DMS 273 (cell line): Measurements from ENCODE around the gene IGSF9B.

Experiments
- DNase-seq: peaks from one replicate; lab custom pipeline; 2025; ENCODE audit not compliant: unreplicated experiment; lab: John Stamatoyannopoulos, UW

IGSF9B gene

GRCh38 chr11:133985981-133986944, 29.5 kb upstream of the IGSF9B start:
- DNase-seq, result no peak

- no peak for DNase-seq
Observed at GRCh38 chr11:133984828-133985227, 28.1 kb upstream of the IGSF9B start.

- DNase-seq, result no peak
Observed at GRCh38 chr11:133983660-133984316, 27.0 kb upstream of the IGSF9B start.

- DNase-seq, result no peak
Observed at GRCh38 chr11:133982876-133983275, 26.1 kb upstream of the IGSF9B start.

- DNase-seq, result no peak
Observed at GRCh38 chr11:133982151-133982550, 25.4 kb upstream of the IGSF9B start.

- DNase-seq, result no peak
Observed at GRCh38 chr11:133981156-133981555, 24.4 kb upstream of the IGSF9B start.

GRCh38 chr11:133980665-133981064, 23.9 kb upstream of the IGSF9B start:
- DNase-seq, result no peak

- DNase-seq, result no peak
Observed at GRCh38 chr11:133978794-133979193, 22.0 kb upstream of the IGSF9B start.

GRCh38 chr11:133977067-133977677, 20.4 kb upstream of the IGSF9B start:
- no peak for DNase-seq

GRCh38 chr11:133975488-133975849, 18.7 kb upstream of the IGSF9B start:
- DNase-seq, result no peak

- no peak for DNase-seq
Observed at GRCh38 chr11:133974836-133975487, 18.2 kb upstream of the IGSF9B start.

GRCh38 chr11:133971881-133972280, 15.1 kb upstream of the IGSF9B start:
- DNase-seq, result no peak

GRCh38 chr11:133969112-133969511, 12.3 kb upstream of the IGSF9B start:
- no peak for DNase-seq

GRCh38 chr11:133968300-133968699, 11.5 kb upstream of the IGSF9B start:
- no peak for DNase-seq

GRCh38 chr11:133967599-133968238, 11.0 kb upstream of the IGSF9B start:
- DNase-seq, result no peak

GRCh38 chr11:133966921-133967598, 10.3 kb upstream of the IGSF9B start:
- no peak for DNase-seq

GRCh38 chr11:133966172-133966651, 9.4 kb upstream of the IGSF9B start:
- DNase-seq, result peak; percentile 49

GRCh38 chr11:133965031-133965601, 8.3 kb upstream of the IGSF9B start:
- DNase-seq, result no peak

GRCh38 chr11:133964356-133964755, 7.6 kb upstream of the IGSF9B start:
- no peak for DNase-seq

GRCh38 chr11:133961890-133962289, 5.1 kb upstream of the IGSF9B start:
- no peak for DNase-seq
